Glutamatergic neuron (in vitro differentiated cells): ENCODE data around the gene DAZAP1. TPM values are rescaled to one million over a fixed set of nuclear protein-coding genes. Genes with fewer than 3 reads are reported as not detected.
A peak's percentile ranks its signal among the peaks of the same experiment; 100 is the strongest.

Experiments
- DNase-seq: peaks from one replicate; pipeline ENCODE4 v3.0.0; 2022
- H3K27ac Mint-ChIP-seq: one replicate; pipeline ENCODE4 v1.8.0; 2020; ENCODE audit warnings: mild to moderate bottlenecking, mixed read lengths, inconsistent platforms; ENCODE audit not compliant: unreplicated experiment
- H3K27me3 Mint-ChIP-seq: one replicate; pipeline ENCODE4 v1.8.0; 2020; ENCODE audit warnings: mild to moderate bottlenecking, moderate library complexity, mixed read lengths, inconsistent platforms; ENCODE audit not compliant: unreplicated experiment
- H3K36me3 Mint-ChIP-seq: one replicate; pipeline ENCODE4 v1.8.0; 2020; ENCODE audit warnings: mild to moderate bottlenecking, mixed read lengths, inconsistent platforms; ENCODE audit not compliant: unreplicated experiment
- H3K4me1 Mint-ChIP-seq: one replicate; pipeline ENCODE4 v1.8.0; 2020; ENCODE audit warnings: mild to moderate bottlenecking, low read depth, mixed read lengths, inconsistent platforms; ENCODE audit not compliant: unreplicated experiment
- H3K4me3 Mint-ChIP-seq: one replicate; pipeline ENCODE4 v1.8.0; 2020; ENCODE audit warnings: mild to moderate bottlenecking, mixed read lengths, inconsistent platforms; ENCODE audit not compliant: unreplicated experiment
- H3K9me3 Mint-ChIP-seq: one replicate; pipeline ENCODE4 v1.8.0; 2020; ENCODE audit warnings: mild to moderate bottlenecking, moderate library complexity, mixed read lengths, inconsistent platforms; ENCODE audit not compliant: unreplicated experiment
- total RNA-seq: library from RNA; stranded (reverse); fragmentation: NEBNext Ultra II Directional; extraction: Animal tissue kit (Norgen Biotek cat#: 25700); gene quantifications from one replicate; pipeline ENCODE4 v1.2.1, GENCODE V29; 2021; ENCODE audit not compliant: unreplicated experiment
- TF ChIP-seq, protein P1 (sequence below): fragments of 200-600 bp; sonication (generic); IDR thresholded peaks from one replicate; pipeline ENCODE4 v1.5.0; 2021; ENCODE audit not compliant: partially characterized antibody, unreplicated experiment

Gene DAZAP1
- total RNA-seq, 1 donor from 2014 or later: 135 TPM

DNA sequence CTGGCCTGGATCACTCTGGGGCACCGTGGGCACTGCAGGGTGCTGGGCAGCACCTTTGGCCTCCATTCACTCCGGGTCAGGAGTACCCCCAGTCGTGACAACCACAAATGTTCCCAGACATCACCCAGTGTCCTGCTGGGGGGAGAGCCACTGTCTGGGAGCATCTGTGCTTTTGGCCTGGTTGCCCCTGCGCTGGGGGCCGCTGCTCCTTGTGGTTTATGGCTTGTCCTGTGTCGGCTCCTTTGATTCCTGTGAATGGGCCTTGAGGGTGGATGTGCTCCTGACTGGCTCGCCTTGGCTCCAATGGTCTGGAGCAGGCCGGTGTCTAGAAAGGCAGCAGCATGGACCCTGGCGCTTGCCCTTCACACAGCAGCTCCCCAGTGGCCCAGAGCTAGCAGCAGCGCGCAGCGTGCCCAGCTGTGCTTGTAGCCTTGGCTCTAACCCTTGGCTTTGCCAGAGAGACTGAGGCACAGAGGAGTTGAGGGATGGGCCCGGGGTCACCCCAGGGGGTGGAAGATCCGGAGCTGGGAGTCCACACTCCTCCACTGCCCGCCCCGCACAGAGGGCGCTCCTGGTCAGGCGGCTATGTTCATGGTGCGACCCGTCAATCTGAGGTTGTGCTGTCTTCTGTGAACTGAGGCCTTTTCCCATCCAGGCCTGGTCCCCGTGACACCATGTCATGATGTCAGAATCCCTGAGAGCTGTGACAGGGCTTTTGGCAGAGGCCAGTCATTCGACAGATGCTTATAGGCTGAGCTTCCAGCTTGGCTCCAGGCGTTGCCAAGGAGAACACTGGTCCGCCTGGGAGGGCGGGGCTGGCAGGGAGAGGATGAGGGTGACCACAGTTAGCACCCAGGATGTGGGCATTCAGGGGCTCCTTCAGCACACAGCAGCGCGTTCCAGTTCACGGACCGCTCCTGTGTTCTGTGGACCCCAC is 4.1 kb downstream of the DAZAP1 start:
- H3K27me3 Mint-ChIP-seq: peaks cover 8% of the 10 kb centered on the region
- peak overlapping the region; percentile 96 for H3K4me3 Mint-ChIP-seq
- no peaks in the 10 kb centered on the region for H3K36me3 Mint-ChIP-seq
- H3K27ac Mint-ChIP-seq: peak overlapping the region; percentile 86
- TF ChIP-seq, protein P1, sequence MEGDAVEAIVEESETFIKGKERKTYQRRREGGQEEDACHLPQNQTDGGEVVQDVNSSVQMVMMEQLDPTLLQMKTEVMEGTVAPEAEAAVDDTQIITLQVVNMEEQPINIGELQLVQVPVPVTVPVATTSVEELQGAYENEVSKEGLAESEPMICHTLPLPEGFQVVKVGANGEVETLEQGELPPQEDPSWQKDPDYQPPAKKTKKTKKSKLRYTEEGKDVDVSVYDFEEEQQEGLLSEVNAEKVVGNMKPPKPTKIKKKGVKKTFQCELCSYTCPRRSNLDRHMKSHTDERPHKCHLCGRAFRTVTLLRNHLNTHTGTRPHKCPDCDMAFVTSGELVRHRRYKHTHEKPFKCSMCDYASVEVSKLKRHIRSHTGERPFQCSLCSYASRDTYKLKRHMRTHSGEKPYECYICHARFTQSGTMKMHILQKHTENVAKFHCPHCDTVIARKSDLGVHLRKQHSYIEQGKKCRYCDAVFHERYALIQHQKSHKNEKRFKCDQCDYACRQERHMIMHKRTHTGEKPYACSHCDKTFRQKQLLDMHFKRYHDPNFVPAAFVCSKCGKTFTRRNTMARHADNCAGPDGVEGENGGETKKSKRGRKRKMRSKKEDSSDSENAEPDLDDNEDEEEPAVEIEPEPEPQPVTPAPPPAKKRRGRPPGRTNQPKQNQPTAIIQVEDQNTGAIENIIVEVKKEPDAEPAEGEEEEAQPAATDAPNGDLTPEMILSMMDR: no peak
- peak; percentile 70 for DNase-seq
- peaks cover 41% of the 10 kb centered on the region for H3K4me1 Mint-ChIP-seq
- H3K9me3 Mint-ChIP-seq: peaks cover 16% of the 10 kb centered on the region

DNA sequence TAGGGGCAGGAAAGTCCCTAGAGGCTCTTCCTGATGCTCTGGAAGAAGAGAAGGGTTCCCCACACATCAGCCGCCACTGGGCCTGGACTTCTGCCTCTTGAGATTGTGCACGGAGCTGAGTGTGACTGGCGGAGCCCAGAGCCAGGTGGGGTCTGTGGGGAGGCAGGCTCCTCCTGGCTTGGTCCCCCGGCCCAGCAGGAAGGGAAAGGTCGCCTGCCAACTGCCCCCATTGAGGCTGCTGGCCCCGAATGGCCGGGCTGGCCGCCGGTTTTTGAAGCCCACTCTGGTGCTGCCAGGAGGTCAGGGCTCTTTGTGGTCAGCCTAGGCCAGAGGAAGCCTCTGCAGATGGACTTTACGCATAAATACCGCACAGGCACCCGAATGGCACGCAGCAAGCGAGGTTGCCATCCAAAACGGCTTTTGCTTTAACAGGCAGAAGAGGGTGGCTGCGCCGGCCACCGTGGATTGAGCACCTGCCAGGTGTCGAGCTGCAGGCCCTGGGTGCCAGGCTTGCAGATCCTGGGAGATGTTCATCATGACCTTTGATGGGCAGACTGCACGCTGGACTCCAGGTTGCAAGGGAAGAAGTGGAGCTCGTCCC is 5.0 kb downstream of the DAZAP1 start:
- H3K4me3 Mint-ChIP-seq: peak overlapping the region; percentile 96
- TF ChIP-seq, protein P1: no peak
- peaks cover 8% of the 10 kb centered on the region for H3K27me3 Mint-ChIP-seq
- H3K4me1 Mint-ChIP-seq: peaks cover 44% of the 10 kb centered on the region
- DNase-seq: no peak
- peaks cover 14% of the 10 kb centered on the region for H3K9me3 Mint-ChIP-seq
- H3K36me3 Mint-ChIP-seq: no peaks in the 10 kb centered on the region
- H3K27ac Mint-ChIP-seq: peak overlapping the region; percentile 86

DNA sequence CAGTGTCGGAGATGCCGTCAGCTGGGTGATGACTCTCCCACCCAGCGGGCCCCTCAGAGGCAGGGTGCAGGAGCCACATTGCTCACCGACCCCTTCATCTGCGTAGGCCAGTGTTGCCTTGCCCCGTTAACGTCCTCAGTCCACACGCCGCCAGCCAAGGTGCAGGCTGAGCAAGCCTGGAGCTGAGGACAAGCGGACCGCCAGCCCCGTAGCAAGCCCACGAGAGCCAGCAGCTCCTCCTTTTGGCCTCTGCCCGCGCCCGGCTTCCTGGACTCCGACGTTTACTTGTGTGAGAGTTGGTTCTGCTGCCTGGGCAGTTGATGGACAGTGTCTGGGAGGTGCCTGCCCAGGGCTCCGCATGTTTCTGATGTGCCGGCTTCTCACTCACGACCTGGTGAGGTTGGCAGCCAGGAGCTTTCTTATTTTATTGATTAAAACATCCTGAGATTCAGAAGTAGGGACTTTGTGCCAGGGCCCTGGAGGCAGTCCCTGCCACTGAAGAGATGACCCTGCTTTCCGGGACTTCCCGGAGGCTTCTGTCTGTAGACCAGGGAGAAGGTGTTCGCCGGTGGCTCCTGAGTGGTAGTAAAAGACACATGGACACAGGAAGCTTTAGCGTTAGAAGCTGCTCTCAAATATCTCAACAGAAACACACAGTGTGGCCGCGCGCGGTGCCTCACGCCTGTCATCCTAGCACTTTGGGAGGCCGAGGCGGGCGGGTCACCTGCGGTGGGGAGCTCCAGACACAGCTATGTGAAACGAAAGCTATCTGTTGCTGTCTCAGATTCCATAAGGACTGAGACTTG is 5.8 kb downstream of the DAZAP1 start:
- Mint-ChIP-seq H3K27me3 (peaks cover 8% of the 10 kb centered on the region), H3K9me3 (peaks cover 14% of the 10 kb centered on the region), H3K36me3 (no peaks in the 10 kb centered on the region), H3K4me3 (no peak overlapping the region), H3K4me1 (peaks cover 51% of the 10 kb centered on the region), H3K27ac (no peak overlapping the region)
- no peak for DNase-seq
- TF ChIP-seq, protein P1: no peak

DNA sequence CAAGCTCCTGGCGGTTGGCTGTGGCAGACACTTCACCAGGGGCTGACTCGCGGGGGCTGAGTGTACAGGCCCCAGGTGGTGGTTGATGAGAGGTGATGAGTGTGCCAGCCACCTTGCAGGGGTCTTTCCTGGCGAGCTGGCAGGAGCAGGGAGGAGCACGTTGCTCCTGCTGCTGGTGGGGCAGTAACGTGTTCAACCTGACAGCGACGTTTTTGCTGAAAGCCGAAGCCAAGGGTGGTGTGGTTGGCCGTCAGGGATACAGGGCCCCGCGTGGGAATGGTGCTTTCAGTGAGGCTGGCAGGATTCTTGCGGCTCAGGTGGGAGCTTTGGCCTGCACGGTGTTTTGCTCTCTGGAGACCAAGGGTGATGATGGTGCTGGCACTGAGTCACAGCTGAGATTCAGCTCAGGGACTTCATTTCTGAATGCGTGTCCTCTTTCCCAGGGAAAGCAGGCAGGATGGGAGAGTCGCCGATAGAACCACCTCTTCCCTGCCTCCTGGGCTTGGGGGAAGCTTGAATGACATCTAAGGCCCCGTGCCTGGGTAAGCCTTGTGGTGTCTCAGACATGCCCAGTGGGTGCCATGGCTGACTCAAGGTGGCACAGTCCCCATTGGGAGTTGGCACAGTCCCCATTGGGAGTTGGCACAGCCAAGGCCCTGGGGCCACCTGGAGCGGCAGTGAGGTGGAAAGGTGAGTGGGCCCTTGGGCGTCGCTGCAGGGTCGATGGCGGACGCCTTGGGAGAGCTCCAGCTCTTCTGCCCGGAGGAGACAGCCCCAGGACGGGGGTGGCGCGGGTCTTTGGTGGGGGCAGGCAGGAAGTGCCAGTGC is 8.8 kb downstream of the DAZAP1 start:
- Mint-ChIP-seq H3K27ac (peak overlapping the region; percentile 48), H3K4me3 (peak overlapping the region; percentile 46), H3K9me3 (peaks cover 13% of the 10 kb centered on the region), H3K4me1 (peaks cover 29% of the 10 kb centered on the region), H3K36me3 (no peaks in the 10 kb centered on the region), H3K27me3 (peaks cover 4% of the 10 kb centered on the region)
- DNase-seq: no peak
- TF ChIP-seq, protein P1: no peak
